ENCODE results near the gene COL5A2. TPM values are rescaled to one million over a fixed set of nuclear protein-coding genes. Genes with fewer than 3 reads are reported as not detected.

COL5A2 gene
- total RNA-seq, 1 donor from 2014 or later: 23.7 TPM

DNA sequence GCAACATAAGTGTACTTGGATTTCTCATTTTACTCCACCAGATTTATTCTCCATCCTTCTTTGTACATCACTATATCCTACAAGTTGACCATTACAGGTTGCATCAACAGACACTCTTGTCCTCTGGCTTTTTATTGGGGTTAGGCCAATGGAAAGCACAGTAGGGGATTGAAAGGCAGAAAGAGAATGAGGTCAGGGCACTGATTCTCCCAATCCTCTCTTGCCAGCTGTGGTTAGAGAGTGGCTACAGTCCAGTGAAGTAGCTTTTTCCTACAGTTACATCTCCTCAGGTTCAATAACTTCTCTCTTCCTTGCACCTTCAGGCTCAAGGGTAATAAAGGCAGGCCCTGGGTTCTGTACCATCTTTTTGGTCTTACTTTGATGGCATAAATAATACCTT is 20.2 kb upstream of the COL5A2 start:
- no peak overlapping the region for H3K27ac Mint-ChIP-seq (ENCODE audit: unreplicated experiment)
- DNase-seq: no peak
- H3K4me1 Mint-ChIP-seq (ENCODE audit: low read depth, unreplicated experiment): no peaks in the 10 kb centered on the region
- H3K36me3 Mint-ChIP-seq (ENCODE audit: unreplicated experiment): no peaks in the 10 kb centered on the region
- H3K4me3 Mint-ChIP-seq (ENCODE audit: unreplicated experiment): no peak overlapping the region
- no peaks in the 10 kb centered on the region for H3K27me3 Mint-ChIP-seq (ENCODE audit: unreplicated experiment)
- no peaks in the 10 kb centered on the region for H3K9me3 Mint-ChIP-seq (ENCODE audit: unreplicated experiment)
- TF ChIP-seq, protein P1, sequence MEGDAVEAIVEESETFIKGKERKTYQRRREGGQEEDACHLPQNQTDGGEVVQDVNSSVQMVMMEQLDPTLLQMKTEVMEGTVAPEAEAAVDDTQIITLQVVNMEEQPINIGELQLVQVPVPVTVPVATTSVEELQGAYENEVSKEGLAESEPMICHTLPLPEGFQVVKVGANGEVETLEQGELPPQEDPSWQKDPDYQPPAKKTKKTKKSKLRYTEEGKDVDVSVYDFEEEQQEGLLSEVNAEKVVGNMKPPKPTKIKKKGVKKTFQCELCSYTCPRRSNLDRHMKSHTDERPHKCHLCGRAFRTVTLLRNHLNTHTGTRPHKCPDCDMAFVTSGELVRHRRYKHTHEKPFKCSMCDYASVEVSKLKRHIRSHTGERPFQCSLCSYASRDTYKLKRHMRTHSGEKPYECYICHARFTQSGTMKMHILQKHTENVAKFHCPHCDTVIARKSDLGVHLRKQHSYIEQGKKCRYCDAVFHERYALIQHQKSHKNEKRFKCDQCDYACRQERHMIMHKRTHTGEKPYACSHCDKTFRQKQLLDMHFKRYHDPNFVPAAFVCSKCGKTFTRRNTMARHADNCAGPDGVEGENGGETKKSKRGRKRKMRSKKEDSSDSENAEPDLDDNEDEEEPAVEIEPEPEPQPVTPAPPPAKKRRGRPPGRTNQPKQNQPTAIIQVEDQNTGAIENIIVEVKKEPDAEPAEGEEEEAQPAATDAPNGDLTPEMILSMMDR (IDR thresholded peaks at IDR 0.05; ENCODE audit: partially characterized antibody, unreplicated experiment): no peak

- Mint-ChIP-seq H3K27me3 (ENCODE audit: unreplicated experiment) (no peaks in the 10 kb centered on the region), H3K4me1 (ENCODE audit: low read depth, unreplicated experiment) (no peaks in the 10 kb centered on the region), H3K36me3 (ENCODE audit: unreplicated experiment) (no peaks in the 10 kb centered on the region), H3K9me3 (ENCODE audit: unreplicated experiment) (no peaks in the 10 kb centered on the region), H3K27ac (ENCODE audit: unreplicated experiment) (no peak overlapping the region), H3K4me3 (ENCODE audit: unreplicated experiment) (no peak overlapping the region)
- DNase-seq: no peak
- TF ChIP-seq, protein P1 (IDR thresholded peaks at IDR 0.05; ENCODE audit: partially characterized antibody, unreplicated experiment): no peak
Observed at GRCh38 chr2:189192766-189193165, 13.2 kb upstream of the COL5A2 start.

GRCh38 chr2:189191766-189192165 is 12.2 kb upstream of the COL5A2 start:
- H3K36me3 Mint-ChIP-seq (ENCODE audit: unreplicated experiment): no peaks in the 10 kb centered on the region
- no peaks in the 10 kb centered on the region for H3K27me3 Mint-ChIP-seq (ENCODE audit: unreplicated experiment)
- H3K27ac Mint-ChIP-seq (ENCODE audit: unreplicated experiment): no peak overlapping the region
- H3K4me3 Mint-ChIP-seq (ENCODE audit: unreplicated experiment): no peak overlapping the region
- no peaks in the 10 kb centered on the region for H3K9me3 Mint-ChIP-seq (ENCODE audit: unreplicated experiment)
- H3K4me1 Mint-ChIP-seq (ENCODE audit: low read depth, unreplicated experiment): no peaks in the 10 kb centered on the region
- no peak for DNase-seq
- TF ChIP-seq, protein P1 (IDR thresholded peaks at IDR 0.05; ENCODE audit: partially characterized antibody, unreplicated experiment): no peak

- Mint-ChIP-seq H3K4me1 (ENCODE audit: low read depth, unreplicated experiment) (no peaks in the 10 kb centered on the region), H3K27ac (ENCODE audit: unreplicated experiment) (no peak overlapping the region), H3K4me3 (ENCODE audit: unreplicated experiment) (no peak overlapping the region), H3K9me3 (ENCODE audit: unreplicated experiment) (no peaks in the 10 kb centered on the region), H3K36me3 (ENCODE audit: unreplicated experiment) (no peaks in the 10 kb centered on the region), H3K27me3 (ENCODE audit: unreplicated experiment) (no peaks in the 10 kb centered on the region)
- no peak for DNase-seq
- TF ChIP-seq, protein P1 (IDR thresholded peaks at IDR 0.05; ENCODE audit: partially characterized antibody, unreplicated experiment): no peak
Observed at GRCh38 chr2:189190685-189191084, 11.1 kb upstream of the COL5A2 start.

DNA sequence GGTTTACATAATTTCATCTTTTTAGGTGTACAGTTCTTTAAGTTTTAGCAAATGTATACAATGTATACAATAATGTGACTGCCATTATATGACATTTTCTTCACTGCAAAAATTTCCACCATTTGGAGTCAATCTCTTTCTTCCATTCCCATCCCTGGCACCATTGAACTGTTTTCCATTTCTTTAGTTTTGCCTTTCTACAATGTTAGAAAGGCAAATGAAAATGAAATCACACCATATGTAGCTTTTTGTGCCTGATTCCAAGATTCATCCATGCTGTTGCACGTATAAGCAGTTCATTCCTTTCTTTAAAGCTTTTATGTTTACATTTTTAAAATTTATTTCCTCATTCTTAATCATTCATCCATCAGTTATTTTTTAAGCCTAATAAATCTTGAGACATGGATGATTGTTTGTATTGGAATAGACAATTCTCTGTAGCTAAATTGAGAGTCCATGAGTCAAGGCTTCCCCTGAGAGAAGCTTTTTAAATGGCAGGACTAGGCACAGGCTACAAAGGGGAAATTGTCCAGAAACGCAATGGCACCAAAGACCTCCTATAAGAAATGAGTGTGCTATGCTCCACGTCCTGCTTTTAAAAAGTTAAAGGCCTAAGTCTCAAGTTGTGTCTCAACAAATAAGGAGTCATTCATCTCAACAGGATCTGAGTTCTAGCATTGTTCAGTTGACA is 8.7 kb upstream of the COL5A2 start:
- Mint-ChIP-seq H3K27me3 (ENCODE audit: unreplicated experiment) (no peaks in the 10 kb centered on the region), H3K36me3 (ENCODE audit: unreplicated experiment) (no peaks in the 10 kb centered on the region), H3K27ac (ENCODE audit: unreplicated experiment) (no peak overlapping the region), H3K4me3 (ENCODE audit: unreplicated experiment) (no peak overlapping the region), H3K4me1 (ENCODE audit: low read depth, unreplicated experiment) (no peaks in the 10 kb centered on the region), H3K9me3 (ENCODE audit: unreplicated experiment) (no peaks in the 10 kb centered on the region)
- DNase-seq: no peak
- TF ChIP-seq, protein P1 (IDR thresholded peaks at IDR 0.05; ENCODE audit: partially characterized antibody, unreplicated experiment): no peak
